ENCODE results near the gene RBM20. TPM values are rescaled to one million over a fixed set of nuclear protein-coding genes. Genes with fewer than 3 reads are reported as not detected.
"Not testable (repeated sequence)": the region's sequence is repeated elsewhere in the genome, so short reads cannot be mapped to it uniquely, and the experiment has no call there.

RBM20 gene
- total RNA-seq, 1 experiment from 2014 or later, result 0.10 TPM

GRCh38 chr10:110637558-110638053 lies 6.5 kb upstream of the RBM20 start:
- peak; percentile 33; the same call in 1 of the 2 replicates for ATAC-seq
- intact Hi-C loops (cut with micrococcal nuclease; ENCODE audit: unreplicated experiment), result no loop called here
- DNase-seq (ENCODE audit: low read depth, low spot score), result no peak

DNA sequence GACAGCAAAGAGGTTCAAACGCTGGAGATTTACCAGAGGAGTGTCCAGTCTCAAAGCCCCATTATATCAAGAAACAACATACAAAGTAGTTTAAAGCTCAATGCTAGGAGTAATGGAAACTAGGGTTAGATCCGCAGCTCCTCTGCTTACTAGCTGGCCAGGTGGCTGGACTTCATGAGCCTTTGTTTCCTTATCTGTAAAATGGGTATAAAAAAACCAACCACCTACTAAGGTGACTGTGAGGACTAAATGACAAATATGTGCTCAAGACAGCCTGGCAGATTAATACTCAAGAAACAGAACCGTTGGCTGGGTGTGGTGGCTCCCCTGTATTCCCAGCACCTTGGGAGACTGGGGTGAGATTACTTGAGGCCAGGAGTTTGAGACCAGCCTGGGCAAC lies 5.8 kb upstream of the RBM20 start:
- no TSS peak for BruUV-seq (replicated peaks)
- in situ Hi-C loops (cut with HindIII; ENCODE audit: low pct_unique_long_range_greater_than_20kb, low sequenced_read_pairs) (no loop called here), intact Hi-C loops (cut with micrococcal nuclease; ENCODE audit: unreplicated experiment) (no loop called here)
- DNase-seq (ENCODE audit: low read depth, low spot score) (no peak), ATAC-seq (no peak)
- ChIA-PET POLR2A (no interaction called here), CTCF (no interaction called here)
- Histone ChIP-seq H3K9me3 (ENCODE audit: control insufficient read depth, insufficient read depth, low read depth, low read length) (no peaks in the 10 kb centered on the region), H3K4me1 (ENCODE audit: control insufficient read depth, insufficient read depth, low read length) (peaks cover 11% of the 10 kb centered on the region; the same call in 1 of the 2 replicates), H3K4me3 (ENCODE audit: low read depth in 2 of 2, low read length in 2 of 2) (no peak overlapping the region), H3K36me3 (ENCODE audit: control insufficient read depth, insufficient read depth, low read length) (no peaks in the 10 kb centered on the region), H3K27me3 (ENCODE audit: control insufficient read depth, insufficient read depth, low read length) (peaks cover 24% of the 10 kb centered on the region), H3K27ac (ENCODE audit: low read length) (no peak overlapping the region)
- TF ChIP-seq TCF7L2 (IDR thresholded peaks at IDR 0.05; ENCODE audit: low read depth, low read length) (no peak), POLR2AphosphoS5 (IDR thresholded peaks at IDR 0.05; ENCODE audit: low read depth, low read length) (no peak), REST (IDR thresholded peaks at IDR 0.05; ENCODE audit: insufficient read depth in 1 of 2, low read depth in 2 of 2, low read length in 1 of 2) (no peak), SIN3A (IDR thresholded peaks at IDR 0.05; ENCODE audit: borderline replicate concordance, insufficient read depth, low read depth, low read length) (no peak)
- TF ChIP-seq, protein P1, sequence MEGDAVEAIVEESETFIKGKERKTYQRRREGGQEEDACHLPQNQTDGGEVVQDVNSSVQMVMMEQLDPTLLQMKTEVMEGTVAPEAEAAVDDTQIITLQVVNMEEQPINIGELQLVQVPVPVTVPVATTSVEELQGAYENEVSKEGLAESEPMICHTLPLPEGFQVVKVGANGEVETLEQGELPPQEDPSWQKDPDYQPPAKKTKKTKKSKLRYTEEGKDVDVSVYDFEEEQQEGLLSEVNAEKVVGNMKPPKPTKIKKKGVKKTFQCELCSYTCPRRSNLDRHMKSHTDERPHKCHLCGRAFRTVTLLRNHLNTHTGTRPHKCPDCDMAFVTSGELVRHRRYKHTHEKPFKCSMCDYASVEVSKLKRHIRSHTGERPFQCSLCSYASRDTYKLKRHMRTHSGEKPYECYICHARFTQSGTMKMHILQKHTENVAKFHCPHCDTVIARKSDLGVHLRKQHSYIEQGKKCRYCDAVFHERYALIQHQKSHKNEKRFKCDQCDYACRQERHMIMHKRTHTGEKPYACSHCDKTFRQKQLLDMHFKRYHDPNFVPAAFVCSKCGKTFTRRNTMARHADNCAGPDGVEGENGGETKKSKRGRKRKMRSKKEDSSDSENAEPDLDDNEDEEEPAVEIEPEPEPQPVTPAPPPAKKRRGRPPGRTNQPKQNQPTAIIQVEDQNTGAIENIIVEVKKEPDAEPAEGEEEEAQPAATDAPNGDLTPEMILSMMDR (IDR thresholded peaks at IDR 0.05), result no peak

More at GRCh38 chr10:110637558-110638053, 6.5 kb upstream of the RBM20 start:
- Histone ChIP-seq H3K27ac (ENCODE audit: low read length) (no peak overlapping the region), H3K27me3 (ENCODE audit: control insufficient read depth, insufficient read depth, low read length) (peaks cover 17% of the 10 kb centered on the region), H3K36me3 (ENCODE audit: control insufficient read depth, insufficient read depth, low read length) (no peaks in the 10 kb centered on the region), H3K4me1 (ENCODE audit: control insufficient read depth, insufficient read depth, low read length) (0 out of 2 replicates have a peak, but pooled peaks cover 3% of the 10 kb centered on the region), H3K9me3 (ENCODE audit: control insufficient read depth, insufficient read depth, low read depth, low read length) (no peaks in the 10 kb centered on the region), H3K4me3 (ENCODE audit: low read depth in 2 of 2, low read length in 2 of 2) (no peak overlapping the region)
- CTCF ChIA-PET, result interaction anchor here (0.6 kb wide), 1 partner anchor 109 kb away, joined by 4 read pairs; no protein-coding TSS in a partner anchor
- POLR2A ChIA-PET, result no interaction called here
- in situ Hi-C loops (cut with HindIII; ENCODE audit: low pct_unique_long_range_greater_than_20kb, low sequenced_read_pairs), result no loop called here
- TF ChIP-seq TCF7L2 (IDR thresholded peaks at IDR 0.05; ENCODE audit: low read depth, low read length) (no peak), SIN3A (IDR thresholded peaks at IDR 0.05; ENCODE audit: borderline replicate concordance, insufficient read depth, low read depth, low read length) (no peak), REST (IDR thresholded peaks at IDR 0.05; ENCODE audit: insufficient read depth in 1 of 2, low read depth in 2 of 2, low read length in 1 of 2) (no peak), POLR2AphosphoS5 (IDR thresholded peaks at IDR 0.05; ENCODE audit: low read depth, low read length) (no peak)
- TF ChIP-seq, protein P1 (IDR thresholded peaks at IDR 0.05), result no peak
- no TSS peak for BruUV-seq (replicated peaks)

- BruUV-seq (replicated peaks); H3K4me3 ChIP-seq (ENCODE audit: low read depth in 2 of 2, low read length in 2 of 2); H3K36me3 ChIP-seq (ENCODE audit: control insufficient read depth, insufficient read depth, low read length); ATAC-seq; CTCF ChIA-PET; in situ Hi-C loops (cut with HindIII; ENCODE audit: low pct_unique_long_range_greater_than_20kb, low sequenced_read_pairs); DNase-seq (ENCODE audit: low read depth, low spot score); POLR2A ChIA-PET; intact Hi-C loops (cut with micrococcal nuclease; ENCODE audit: unreplicated experiment); H3K27ac ChIP-seq (ENCODE audit: low read length); H3K9me3 ChIP-seq (ENCODE audit: control insufficient read depth, insufficient read depth, low read depth, low read length): not testable (repeated sequence)
- peaks cover 13% of the 10 kb centered on the region; the same call in 1 of the 2 replicates for H3K4me1 ChIP-seq (ENCODE audit: control insufficient read depth, insufficient read depth, low read length)
- peaks cover 26% of the 10 kb centered on the region for H3K27me3 ChIP-seq (ENCODE audit: control insufficient read depth, insufficient read depth, low read length)
Measured at GRCh38 chr10:110639046-110639445, 5.1 kb upstream of the RBM20 start.

All from Panc1 (cell line).